ENCODE measurements around the gene INMT.

The INMT gene

GRCh38 chr7:30728591-30729100, 23.3 kb upstream of the INMT start:
- no peak for DNase-seq

- no peak for DNase-seq
These were observed 22.3 kb upstream of the INMT start for GRCh38 chr7:30729642-30730041.

- DNase-seq = no peak
These were observed 21.8 kb upstream of the INMT start for GRCh38 chr7:30730097-30730496.

- DNase-seq = no peak
These were observed 20.9 kb upstream of the INMT start for GRCh38 chr7:30730996-30731395.

DNA sequence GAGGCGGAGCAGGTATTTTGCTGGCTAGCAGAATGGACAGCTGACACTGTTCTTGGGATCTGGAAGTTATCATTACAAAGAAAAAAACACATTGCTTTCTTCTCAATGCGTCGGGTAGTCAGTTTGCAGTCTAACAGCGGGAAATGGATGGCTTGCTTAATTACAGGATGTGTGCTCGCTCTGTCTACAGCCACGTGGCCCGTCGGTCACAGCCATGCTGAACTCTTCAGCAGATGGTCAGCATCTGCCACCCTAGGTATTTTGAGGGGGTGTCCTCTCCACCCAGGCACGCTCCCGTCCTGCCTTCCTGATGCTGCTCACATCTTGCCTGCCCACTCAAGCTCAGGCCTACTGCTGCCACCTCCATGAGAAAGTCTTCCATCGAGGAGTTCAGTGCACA, 20.4 kb upstream of the INMT start:
- peak; percentile 58 for DNase-seq

GRCh38 chr7:30732606-30733005, 19.3 kb upstream of the INMT start:
- no peak for DNase-seq

DNA sequence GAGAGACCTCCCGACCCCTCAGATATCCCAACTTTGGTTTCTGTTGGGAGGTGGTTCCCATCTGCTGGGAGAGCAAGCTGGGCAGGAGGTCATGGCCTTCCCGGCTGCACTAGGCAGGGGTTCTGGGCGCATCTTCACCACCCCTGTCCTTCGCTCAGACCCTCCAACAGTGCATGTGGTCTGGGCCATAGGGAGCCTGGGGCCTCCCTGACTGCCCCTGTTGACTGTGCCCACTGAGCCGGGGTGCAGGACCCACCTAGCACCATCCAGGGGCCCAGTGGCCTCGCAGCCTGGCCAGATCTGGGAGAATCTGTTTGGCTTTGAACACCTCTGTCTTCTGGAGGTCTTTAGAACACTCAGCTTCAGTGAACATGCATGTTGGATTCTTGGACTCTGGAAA, 18.7 kb upstream of the INMT start:
- DNase-seq = no peak

- no peak for DNase-seq
These were observed 18.2 kb upstream of the INMT start for GRCh38 chr7:30733691-30734090.

GRCh38 chr7:30734497-30734896, 17.4 kb upstream of the INMT start:
- no peak for DNase-seq

DNA sequence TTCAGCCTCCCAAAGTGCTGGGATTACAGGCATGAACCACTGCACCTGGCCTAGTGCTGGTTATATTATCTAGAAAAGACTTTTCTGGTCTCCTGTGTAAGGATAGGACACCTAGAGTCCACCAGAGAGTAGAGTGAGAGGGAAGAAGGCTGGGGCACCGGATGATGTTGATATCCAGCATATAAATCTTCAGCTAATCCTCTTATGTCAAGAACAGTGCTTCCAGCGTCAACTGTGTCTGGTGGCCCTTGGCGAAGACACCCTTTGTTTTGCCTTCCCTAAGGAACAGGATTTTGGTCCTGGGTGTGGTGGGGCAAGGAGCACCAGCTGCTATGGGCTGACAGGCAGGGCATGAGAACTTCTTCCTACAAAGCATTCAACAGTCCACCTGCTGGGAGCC, 16.3 kb upstream of the INMT start:
- DNase-seq = no peak

DNA sequence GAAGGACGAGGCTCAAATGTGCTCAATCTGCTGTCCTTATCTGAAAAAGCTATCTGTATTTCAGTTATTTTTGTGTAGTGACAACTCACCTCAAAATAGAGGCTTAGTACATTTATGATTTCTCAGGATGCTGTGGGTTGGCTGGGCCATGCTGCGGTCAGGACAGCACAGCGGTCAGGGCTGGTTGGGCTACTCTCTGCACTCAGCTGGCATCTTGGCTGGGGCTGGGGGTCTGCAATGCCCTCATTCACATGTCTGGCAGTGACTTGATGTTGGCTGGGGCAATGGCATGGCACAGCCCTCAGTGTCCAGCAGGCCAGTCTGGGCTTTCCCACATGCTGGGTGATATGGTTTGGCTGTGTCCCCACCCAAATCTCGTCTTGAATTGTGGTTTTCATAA, 15.6 kb upstream of the INMT start:
- DNase-seq = no peak

DNA sequence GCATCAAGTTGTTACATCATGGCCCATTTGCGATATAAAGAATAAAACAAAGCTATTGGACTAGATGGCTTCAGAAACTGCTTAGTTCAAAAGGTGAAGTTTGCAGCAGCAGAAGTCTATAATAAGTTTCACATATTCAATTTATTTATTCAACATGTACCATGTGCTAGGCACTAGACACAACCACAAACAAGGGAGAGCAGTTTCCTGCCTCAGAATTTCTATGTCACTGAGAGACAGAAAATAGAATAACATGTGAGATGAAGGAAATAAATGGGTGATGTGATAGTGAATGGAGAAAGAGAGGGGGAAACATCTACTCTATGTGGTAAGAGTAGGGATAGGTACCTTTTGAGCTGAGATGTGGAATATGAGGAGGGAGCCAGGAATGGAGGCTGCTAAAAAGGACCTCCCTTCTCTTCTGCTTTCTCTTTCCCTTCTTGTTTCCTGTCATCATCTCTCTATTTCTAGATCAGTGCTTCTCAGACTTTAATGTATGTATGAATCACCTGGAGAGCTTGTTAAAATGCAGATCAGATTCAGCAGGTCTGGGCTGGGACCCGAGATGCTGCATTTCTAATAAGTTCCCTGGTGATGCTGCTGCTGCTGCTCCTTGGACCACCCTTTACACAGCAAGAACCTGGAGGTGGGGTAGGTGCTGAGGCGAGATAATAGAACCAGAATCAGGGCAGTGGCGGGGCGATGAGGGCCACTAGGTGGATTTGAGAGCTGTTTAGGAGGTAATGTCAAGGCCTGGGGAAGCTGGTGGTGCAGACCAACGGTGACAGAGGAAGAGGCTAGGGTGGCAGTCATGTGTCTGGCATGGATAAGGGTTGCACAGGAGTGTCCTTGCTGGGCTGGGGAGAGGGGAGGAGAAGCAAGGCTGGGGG, 13.7 kb upstream of the INMT start:
- no peak for DNase-seq

DNA sequence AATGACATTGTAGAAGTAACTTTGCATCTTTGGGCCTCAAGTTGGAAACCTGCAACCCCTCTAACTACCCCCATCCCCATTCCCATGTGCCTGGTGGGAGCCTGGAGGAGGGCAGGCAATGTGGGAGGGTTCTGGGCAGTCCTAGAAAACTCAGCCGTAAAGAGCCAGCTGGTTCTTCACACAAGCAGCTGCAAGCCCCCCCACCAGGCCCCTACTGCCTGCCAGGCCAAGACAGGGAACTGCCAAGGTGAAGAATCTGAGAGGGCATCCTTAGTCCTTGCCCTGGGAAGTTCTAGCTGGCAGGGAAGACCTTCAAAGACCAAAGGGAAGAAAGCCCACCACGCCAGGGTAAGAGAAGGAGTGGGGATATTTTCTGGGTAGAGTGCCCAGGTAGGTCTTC, 12.2 kb upstream of the INMT start:
- no peak for DNase-seq

DNA sequence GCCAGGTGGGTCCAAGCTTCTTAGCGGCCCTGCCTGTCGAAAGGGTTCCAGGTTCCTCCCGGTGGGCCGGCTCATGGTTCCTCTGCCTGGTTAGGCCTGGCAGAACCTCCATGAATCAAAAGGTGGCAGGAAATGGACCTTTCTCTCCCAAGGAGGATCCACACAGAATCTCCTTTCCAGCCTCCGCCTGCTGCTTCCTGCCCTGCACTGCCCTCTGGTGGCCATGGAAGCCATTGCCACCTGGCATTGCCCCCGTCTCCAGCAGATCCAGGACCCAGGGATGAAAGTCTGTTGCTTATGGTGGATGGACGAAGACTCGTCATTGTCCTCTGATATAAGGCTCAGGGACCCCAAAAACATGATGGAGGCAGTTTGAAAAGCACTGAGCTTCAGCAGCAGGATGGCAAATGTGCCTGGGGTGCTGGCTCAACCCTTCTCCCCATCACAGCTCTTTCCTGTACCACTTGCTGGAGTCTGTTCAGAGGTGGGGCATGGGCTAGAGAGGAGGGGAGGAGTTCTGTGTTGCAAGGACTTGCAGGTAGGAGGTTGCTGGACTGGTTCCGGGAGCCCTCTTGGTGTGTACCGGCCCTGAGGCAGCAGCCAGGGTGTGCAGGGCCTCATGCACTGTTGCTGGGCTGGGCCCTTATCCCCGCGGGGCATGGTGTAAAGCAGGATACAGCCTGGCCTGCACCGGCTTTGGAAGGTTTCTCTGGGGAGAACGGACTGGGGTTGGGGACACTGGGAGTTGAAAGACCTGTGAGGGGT, 11.3 kb upstream of the INMT start:
- DNase-seq = peak; percentile 52

GRCh38 chr7:30741289-30741688, 10.6 kb upstream of the INMT start:
- no peak for DNase-seq

DNA sequence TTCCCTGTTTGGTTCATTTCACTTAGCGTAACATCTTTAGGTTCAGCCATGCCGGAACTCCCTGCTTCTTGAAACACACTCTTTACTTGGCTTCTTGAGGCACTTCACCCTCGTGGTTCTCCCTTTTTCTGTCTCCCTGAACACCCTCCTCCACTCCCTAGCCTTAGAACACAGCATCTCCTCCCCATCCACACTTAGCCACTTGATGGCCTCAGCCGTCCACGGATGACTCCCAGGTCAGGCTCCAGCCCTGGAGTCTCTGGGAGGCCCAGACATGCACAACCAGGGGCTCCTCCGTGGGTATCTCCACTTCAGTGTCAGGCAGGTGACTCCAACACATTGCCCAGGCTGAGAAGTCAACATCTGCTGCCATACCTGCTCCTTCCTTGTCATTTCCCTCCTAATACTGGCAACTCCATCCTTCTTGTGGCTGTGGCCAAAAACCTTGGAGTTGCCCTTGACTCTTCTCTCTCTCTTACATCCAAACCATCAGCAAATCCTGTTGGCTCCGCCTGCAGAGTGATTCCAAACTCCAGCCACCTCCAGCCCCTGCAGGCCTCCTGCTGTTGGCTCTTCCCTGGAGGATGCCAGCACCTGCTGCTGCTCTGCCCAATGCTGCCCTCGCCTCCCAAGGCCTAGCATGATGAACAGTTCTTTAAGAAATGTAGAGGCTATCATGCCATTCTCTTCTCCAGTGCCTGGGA, 8.4 kb upstream of the INMT start:
- peak; percentile 13 for DNase-seq

DNA sequence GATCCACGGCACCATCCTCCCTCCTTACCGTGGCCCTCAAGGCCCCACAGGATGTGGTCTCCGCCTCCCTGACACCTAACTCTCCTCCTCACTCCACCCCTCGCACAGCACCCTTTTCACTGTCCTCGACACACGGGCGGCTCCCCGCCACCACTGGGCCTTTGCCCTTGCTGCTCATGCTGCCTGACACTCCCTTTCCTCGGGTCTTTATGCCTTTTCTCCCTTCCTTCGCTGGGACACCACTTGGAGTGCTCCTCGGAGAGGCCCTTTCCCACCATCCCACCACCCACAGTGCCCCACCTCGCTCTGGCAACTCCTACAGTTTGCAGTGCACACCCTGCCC, 7.9 kb upstream of the INMT start:
- DNase-seq = no peak

- DNase-seq = no peak
These were observed 6.5 kb upstream of the INMT start for GRCh38 chr7:30745261-30745941.

DNA sequence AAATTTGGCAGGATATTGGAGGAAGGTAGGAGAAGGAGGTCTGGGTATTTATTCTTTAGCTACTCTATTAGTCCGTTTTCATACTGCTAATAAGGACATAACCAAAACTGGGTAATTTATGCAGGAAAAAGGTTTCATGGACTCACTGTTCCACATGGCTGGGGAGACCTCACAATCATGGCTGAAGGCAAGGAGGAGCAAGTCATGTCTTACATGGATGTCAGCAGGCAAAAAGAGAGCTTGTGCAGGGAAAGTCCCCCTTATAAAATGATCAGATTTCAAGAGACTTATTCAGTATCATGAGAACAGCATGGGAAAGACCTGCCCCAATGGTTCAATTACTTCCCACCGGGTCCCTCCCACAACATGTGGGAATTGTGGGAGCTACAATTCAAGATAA, 1.9 kb upstream of the INMT start:
- no peak for DNase-seq

DNA sequence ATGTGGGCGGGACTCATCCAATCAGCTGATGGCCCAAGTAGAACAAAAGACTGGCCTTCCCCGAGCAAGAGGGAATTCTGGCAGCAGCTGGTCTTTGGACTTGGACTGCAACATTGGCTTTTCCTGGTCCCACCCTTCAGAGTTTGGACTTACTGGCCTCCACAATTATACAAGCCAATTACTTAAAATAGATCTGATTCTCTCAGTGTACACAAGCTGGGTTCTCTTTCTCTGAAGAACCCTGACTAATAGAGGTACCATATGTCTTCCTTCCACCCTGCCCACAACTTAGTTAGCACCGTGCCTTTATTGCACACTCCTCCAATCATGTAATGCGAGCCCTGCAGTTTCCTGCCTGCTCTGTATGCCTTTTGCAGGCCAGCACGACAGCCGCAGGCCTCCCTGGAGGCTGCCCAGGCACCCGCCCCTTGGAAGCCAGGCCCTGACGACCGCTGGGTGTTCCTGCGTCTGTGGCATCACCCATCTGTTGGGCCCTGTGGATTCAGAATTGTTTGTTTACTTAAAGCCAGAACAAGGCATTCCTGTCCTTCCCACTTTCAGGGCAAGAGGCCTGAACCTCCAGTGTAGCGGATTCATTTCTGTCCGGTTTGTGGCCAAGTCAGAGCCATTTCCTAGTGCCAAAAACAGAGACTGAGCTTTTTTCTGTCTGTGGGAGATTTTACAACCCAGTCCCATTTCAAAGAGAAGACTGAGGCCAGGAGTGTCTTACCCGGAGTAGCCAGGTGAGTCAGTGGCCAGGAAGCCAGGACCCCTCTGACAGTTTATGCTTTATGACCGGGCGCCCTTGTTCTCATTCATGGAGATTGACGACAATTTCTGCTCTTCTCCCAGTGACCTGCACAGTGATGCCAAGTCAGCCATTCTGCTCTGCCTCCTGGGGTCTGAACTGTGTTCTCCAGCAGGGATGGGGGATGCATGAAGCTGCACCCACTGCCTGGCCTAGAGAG, 968 bp upstream of the INMT start:
- DNase-seq = no peak

GRCh38 chr7:30752484-30752883, 549 bp downstream of the INMT start:
- no peak for DNase-seq

- no peak for DNase-seq
These were observed 1.0 kb downstream of the INMT start for GRCh38 chr7:30752979-30753378.

Measured in NCI-H146 (cell line).